GM19324 (cell line): Measurements from ENCODE around the gene PCSK9.

ENCODE experiments used
- ATAC-seq: cut with Tn5 transposase; IDR thresholded peaks from one replicate; pipeline ENCODE4 v1.9.1; 2021; ENCODE audit warnings: mild to moderate bottlenecking, moderate library complexity; ENCODE audit not compliant: unreplicated experiment, low FRiP score

PCSK9 gene

DNA sequence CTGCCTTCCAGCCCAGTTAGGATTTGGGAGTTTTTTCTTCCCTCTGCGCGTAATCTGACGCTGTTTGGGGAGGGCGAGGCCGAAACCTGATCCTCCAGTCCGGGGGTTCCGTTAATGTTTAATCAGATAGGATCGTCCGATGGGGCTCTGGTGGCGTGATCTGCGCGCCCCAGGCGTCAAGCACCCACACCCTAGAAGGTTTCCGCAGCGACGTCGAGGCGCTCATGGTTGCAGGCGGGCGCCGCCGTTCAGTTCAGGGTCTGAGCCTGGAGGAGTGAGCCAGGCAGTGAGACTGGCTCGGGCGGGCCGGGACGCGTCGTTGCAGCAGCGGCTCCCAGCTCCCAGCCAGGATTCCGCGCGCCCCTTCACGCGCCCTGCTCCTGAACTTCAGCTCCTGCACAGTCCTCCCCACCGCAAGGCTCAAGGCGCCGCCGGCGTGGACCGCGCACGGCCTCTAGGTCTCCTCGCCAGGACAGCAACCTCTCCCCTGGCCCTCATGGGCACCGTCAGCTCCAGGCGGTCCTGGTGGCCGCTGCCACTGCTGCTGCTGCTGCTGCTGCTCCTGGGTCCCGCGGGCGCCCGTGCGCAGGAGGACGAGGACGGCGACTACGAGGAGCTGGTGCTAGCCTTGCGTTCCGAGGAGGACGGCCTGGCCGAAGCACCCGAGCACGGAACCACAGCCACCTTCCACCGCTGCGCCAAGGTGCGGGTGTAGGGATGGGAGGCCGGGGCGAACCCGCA is at the start of gene PCSK9:
Gene PCSK9, plus strand, starts transcription at position 207 of the 741 bp plus-strand sequence. Its CDS starts 290 bp downstream, at position 497.
- no peak for ATAC-seq

DNA sequence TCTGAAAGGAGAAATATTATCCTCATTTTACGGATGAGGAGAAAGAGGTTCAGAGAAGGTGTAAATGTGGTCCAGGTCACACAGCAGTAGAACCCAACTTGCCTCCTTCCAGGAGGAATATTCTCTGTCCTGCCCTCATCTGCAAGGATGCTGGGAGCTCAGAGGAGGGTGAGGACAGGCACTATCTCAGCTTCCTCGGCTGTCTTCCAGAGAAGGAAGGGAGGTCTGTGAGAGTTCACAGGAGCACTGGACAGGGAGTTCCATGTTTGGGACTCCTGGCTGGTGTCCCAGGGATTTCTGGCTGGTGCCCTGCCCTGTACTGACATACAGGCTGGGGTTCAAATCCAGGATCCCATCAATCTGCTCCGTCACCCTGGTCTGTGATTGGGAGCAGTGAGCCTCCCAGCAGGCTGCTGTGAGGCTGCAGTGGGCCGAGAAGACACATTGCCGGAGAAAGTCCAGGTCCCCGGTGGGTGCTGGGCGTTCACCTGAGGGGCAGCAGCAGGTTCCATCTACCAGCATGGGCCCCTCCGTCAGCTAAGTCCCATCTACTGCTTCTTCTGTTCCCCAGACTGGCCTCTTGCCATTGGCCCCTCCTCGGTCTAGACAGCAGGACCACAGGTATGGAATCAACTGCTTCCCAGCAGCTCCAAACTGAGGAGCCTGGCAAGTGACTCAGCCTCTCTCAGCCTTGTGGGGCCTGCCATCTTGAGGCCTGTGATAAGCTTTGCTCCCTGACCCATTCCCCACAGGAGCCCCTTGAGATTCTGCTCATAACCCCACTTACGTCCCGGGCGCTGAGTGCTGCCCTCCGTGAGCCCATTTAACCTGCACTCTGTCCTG is 49.2 kb upstream of the PCSK9 start:
- no peak for ATAC-seq

GRCh38 chr1:54990916-54991315 is 48.4 kb upstream of the PCSK9 start:
- ATAC-seq, result no peak

- no peak for ATAC-seq
Measured at GRCh38 chr1:54991939-54992338, 47.4 kb upstream of the PCSK9 start.

- no peak for ATAC-seq
Measured at GRCh38 chr1:54993140-54993539, 46.2 kb upstream of the PCSK9 start.

DNA sequence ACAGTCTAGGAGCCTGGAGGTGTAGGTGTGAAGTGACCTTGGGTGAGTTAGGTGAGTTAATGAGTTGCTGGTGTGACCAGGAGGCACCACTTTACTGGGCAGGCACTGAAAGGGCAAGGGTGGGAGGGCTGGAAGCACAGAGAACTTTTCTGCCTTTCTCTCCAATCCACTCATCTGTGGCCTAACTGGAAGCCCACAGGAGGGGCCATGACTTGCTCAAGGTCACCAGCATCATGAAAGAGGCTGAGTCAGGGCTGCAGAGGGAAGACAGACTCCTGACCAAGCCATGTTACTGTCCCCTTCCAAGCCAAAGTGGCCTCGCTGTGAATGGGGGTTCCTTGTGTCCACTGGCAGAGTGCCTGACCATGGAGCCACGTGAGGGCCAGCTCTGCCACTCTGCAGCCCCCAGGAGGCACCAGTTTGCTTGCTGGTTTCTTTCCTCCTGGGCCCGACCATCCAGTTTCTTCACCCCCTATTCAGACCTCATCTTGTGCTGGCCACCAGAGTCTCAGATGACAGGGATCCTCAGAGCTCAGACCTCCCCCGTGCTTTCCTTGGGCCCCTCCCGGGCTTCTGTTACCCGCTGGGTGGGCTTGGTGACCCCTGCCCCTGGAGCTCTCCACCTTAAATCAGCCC is 44.9 kb upstream of the PCSK9 start:
- ATAC-seq, result no peak

- ATAC-seq, result no peak
Measured at GRCh38 chr1:54995013-54995760, 44.2 kb upstream of the PCSK9 start.

DNA sequence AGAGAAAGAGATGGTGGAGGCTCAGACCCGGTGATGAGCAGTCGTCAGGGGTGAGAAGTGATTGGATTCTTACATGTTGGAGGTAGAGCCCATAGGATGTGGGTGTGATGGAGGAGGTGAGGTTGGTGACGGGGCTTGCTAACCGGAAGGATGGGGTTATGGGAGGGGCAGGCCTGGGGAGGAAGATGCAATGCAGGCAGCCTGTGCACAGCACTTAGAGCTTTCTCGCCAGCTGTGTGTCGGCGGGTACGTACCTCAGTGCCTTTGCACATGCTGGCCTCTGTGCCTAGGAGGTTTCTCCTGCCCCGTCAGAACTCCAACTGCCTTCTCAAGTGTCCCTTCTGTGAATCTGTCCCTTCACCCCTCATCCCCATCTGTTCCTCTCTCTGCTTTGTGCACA is 43.5 kb upstream of the PCSK9 start:
- ATAC-seq, result no peak

- ATAC-seq, result no peak
Measured at GRCh38 chr1:54996359-54996868, 42.9 kb upstream of the PCSK9 start.

- no peak for ATAC-seq
Measured at GRCh38 chr1:54996869-54997710, 42.3 kb upstream of the PCSK9 start.

- ATAC-seq, result no peak
Measured at GRCh38 chr1:54997711-54997986, 41.7 kb upstream of the PCSK9 start.

DNA sequence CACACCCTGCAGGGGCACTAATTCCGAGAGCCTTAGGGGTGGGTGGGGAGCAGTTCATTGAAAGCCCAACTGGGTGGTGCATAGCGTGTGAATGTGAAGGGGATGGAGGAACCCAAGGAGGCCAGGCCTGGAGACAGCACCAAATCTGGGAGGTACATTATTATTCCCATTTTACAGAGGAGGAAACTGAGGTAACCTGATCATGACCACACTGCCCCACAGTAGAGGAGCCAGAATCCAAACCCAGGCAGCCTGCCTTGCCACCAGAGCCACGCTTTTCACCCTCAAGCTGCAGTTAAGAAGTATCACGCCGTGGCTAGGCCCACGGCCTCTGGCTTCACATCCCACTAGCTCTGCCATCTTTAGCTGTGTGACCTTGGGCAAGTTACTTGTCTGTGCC is 41.2 kb upstream of the PCSK9 start:
- no peak for ATAC-seq

DNA sequence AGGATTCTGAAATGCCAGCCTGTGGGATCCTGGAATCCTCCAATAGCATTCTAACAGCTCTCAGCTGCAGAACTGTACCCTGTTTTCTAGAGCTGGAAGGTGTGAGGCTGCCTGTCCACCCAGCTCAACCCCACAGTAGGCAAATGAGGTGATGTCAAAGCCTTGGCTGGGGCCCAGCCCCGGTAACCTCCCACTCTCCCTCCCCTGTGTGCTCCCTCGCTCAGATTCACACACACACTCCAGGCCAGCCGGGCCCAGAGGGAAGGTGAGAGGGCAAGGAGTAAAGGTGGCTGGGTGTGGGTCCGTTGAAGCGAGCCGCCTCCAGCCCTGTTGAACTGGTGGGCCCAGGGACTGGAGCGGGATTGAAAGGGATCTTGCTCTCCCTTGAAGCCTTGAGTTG is 40.7 kb upstream of the PCSK9 start, which contains the start of gene BSND:
Gene BSND, plus strand, starts transcription at position 257 of the 400 bp plus-strand sequence. CDS start 254 bp downstream, outside the sequence.
- peak; percentile 56 for ATAC-seq

- ATAC-seq, result no peak
Measured at GRCh38 chr1:55000110-55001085, 39.0 kb upstream of the PCSK9 start.

- ATAC-seq, result no peak
Measured at GRCh38 chr1:55001311-55001710, 38.0 kb upstream of the PCSK9 start.

DNA sequence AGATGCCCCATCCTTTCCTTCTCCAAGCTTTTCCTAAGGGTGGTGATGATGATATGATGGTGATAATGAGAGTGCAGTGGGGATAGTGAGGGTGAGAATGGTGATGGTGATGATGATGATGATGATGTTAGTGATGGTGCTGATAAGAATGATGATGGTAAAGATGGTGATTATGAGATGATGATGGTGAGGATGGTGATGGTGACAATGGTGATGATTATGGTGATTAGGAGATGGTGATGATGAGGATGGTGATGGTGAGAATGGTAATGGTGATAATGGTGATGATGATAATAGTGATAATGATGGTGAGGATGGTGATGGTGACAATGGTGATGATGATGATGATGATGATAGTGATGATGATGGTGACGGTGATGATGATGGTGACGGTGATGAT is 36.7 kb upstream of the PCSK9 start:
- ATAC-seq, result no peak

- no peak for ATAC-seq
Measured at GRCh38 chr1:55005351-55006140, 33.8 kb upstream of the PCSK9 start.

DNA sequence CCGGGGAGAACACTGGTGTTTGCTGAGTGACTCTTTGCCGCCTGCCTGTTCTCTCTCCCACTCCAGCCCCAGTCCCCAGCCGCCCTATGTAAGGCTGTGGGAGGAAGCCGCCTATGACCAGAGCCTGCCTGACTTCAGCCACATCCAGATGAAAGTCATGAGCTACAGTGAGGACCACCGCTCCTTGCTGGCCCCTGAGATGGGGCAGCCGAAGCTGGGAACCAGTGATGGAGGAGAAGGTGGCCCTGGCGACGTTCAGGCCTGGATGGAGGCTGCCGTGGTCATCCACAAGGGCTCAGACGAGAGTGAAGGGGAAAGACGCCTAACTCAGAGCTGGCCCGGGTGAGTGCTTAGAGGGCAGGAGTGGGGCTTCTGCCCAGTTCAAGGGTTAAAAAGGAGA is 32.4 kb upstream of the PCSK9 start:
- no peak for ATAC-seq
